HG03139 (cell line): ENCODE data around the gene COMMD9.

Experiments
- ATAC-seq: cut with Tn5 transposase; IDR thresholded peaks from one replicate; pipeline ENCODE4 v1.9.1; 2021; ENCODE audit not compliant: unreplicated experiment

COMMD9 gene

DNA sequence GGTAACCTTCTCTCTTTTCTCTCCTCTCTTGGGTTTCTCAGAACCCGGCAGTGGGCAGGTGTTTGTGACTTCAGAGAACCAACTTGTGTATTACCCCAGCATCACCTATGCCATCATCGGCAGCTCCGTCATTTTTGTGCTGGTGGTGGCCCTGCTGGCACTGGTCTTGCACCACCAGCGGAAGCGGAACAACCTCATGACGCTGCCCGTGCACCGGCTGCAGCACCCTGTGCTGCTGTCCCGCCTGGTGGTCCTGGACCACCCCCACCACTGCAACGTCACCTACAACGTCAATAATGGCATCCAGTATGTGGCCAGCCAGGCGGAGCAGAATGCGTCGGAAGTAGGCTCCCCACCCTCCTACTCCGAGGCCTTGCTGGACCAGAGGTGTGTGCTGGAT is 62.2 kb downstream of the COMMD9 start:
- ATAC-seq, result no peak

GRCh38 chr11:36224209-36224882 is 64.9 kb downstream of the COMMD9 start:
- no peak for ATAC-seq

- no peak for ATAC-seq
These were observed 66.2 kb downstream of the COMMD9 start for GRCh38 chr11:36222831-36223635.
